H1 (cell line): ENCODE measurements around the gene AHNAK2. TPM values are rescaled to one million over a fixed set of nuclear protein-coding genes. Genes with fewer than 3 reads are reported as not detected.

ENCODE experiments used
- CTCF ChIA-PET: fragments of 300-600 bp; sonication (Branson Sonifier 250); formaldehyde crosslinking; loops from one replicate; lab custom pipeline; 2021; ENCODE audit not compliant: partially characterized antibody; lab: Charles Lee
- POLR2A ChIA-PET: fragments of 300-600 bp; sonication (Branson Sonifier 250); formaldehyde crosslinking; loops from one replicate; lab custom pipeline; 2021; ENCODE audit warnings: inconsistent platforms; ENCODE audit not compliant: partially characterized antibody; lab: Charles Lee
- DNase-seq, 2 experiments: peaks; one replicate each; pipeline versions ENCODE4 v3.0.0 to v3.0.0-alpha.2; 2010 to 2022; ENCODE audit warnings: low spot score in 2 of 2, low read depth in 1 of 2, mixed read lengths in 1 of 2
- FAIRE-seq: peaks from 2 replicates; lab custom pipeline; 2011; peaks lifted over from hg19 to GRCh38; lab: Jason Lieb, UNC
- H2AFZ ChIP-seq: 2 replicates; pipeline ENCODE4 v1.8.1; 2012; ENCODE audit warnings: low read length, inconsistent platforms
- H2AK5ac ChIP-seq: 2 replicates; pipeline ENCODE4 v1.6.1; 2013; ENCODE audit warnings: low read depth, low read length
- H2BK120ac ChIP-seq: replicated peaks from 2 replicates; pipeline ENCODE3; 2013; ENCODE audit warnings: low read depth, low read length, inconsistent platforms
- H2BK12ac ChIP-seq: 2 replicates; pipeline ENCODE4 v1.6.1; 2013; ENCODE audit warnings: low read depth, low read length
- H2BK15ac ChIP-seq: 2 replicates; pipeline ENCODE4 v1.6.1; 2013; ENCODE audit warnings: low read length
- H2BK20ac ChIP-seq: 2 replicates; pipeline ENCODE4 v1.6.1; 2013; ENCODE audit warnings: low read length
- H2BK5ac ChIP-seq: 2 replicates; pipeline ENCODE4 v1.6.1; 2013; ENCODE audit warnings: low read depth, low read length
- H3K14ac ChIP-seq: 2 replicates; pipeline ENCODE4 v1.6.1; 2013; ENCODE audit warnings: inconsistent platforms; ENCODE audit not compliant: insufficient read length
- H3K18ac ChIP-seq: 2 replicates; pipeline ENCODE4 v1.6.1; 2013; ENCODE audit warnings: low read length; ENCODE audit errors: extremely low read depth
- H3K23ac ChIP-seq: 2 replicates; pipeline ENCODE4 v1.6.1; 2013; ENCODE audit warnings: inconsistent platforms; ENCODE audit not compliant: insufficient read length
- H3K23me2 ChIP-seq: 2 replicates; pipeline ENCODE4 v1.6.1; 2013; ENCODE audit warnings: low read depth, low read length
- H3K27ac ChIP-seq: 2 replicates; pipeline ENCODE4 v1.6.1; 2011; ENCODE audit warnings: low read depth, low read length, inconsistent platforms
- H3K27me3 ChIP-seq, 4 experiments: replicated peaks in 1 of 4; 1 replicate in 1 of 4; 2 replicates in 3 of 4; pipeline versions ENCODE4 v1.6.1 to v1.8.1; 2011 to 2013; ENCODE audit warnings: low read length in 3 of 4, mild to moderate bottlenecking in 3 of 4, inconsistent platforms in 2 of 4, mixed read lengths in 2 of 4, moderate library complexity in 1 of 4; ENCODE audit not compliant: control insufficient read depth in 3 of 4, insufficient read depth in 3 of 4; ENCODE audit errors: extremely low read depth in 1 of 4
- H3K36me3 ChIP-seq, 4 experiments: 2 replicates each; pipeline versions ENCODE4 v1.6.1 to v1.8.1; 2011 to 2013; ENCODE audit warnings: mild to moderate bottlenecking in 4 of 4, low read length in 3 of 4, moderate library complexity in 2 of 4, control low read depth in 1 of 4, inconsistent platforms in 1 of 4; ENCODE audit not compliant: insufficient read depth in 4 of 4, control insufficient read depth in 2 of 4
- H3K4ac ChIP-seq: replicated peaks from 2 replicates; pipeline ENCODE3; 2013; ENCODE audit warnings: low read length, low read depth, mixed read lengths, inconsistent platforms; ENCODE audit not compliant: insufficient read length
- H3K4me1 ChIP-seq, 4 experiments: replicated peaks in 1 of 4; 1 replicate in 1 of 4; 2 replicates in 3 of 4; pipeline versions ENCODE4 v1.6.1 to v1.8.1; 2011 to 2013; ENCODE audit warnings: low read length in 3 of 4, inconsistent platforms in 2 of 4, mixed read lengths in 1 of 4; ENCODE audit not compliant: insufficient read depth in 4 of 4, control insufficient read depth in 3 of 4
- H3K4me2 ChIP-seq, 2 experiments: 2 replicates each; pipeline versions ENCODE4 v1.6.1 to v1.8.1; 2011 to 2013; ENCODE audit warnings: low read depth in 2 of 2, low read length in 2 of 2, control low read depth in 1 of 2, inconsistent platforms in 1 of 2, mild to moderate bottlenecking in 1 of 2; ENCODE audit not compliant: insufficient read depth in 1 of 2
- H3K4me3 ChIP-seq, 4 experiments: fragments of 200-600, 300-600 bp in 1 of 4; sonication (generic), shearing (Covaris generic), sonication (Bioruptor Twin) in 1 of 4; 2 replicates each; pipeline versions ENCODE4 v1.5.1 to v1.8.1; 2011 to 2016; ENCODE audit warnings: low read length in 4 of 4, low read depth in 3 of 4, control low read depth in 2 of 4, inconsistent platforms in 2 of 4, mild to moderate bottlenecking in 2 of 4, mixed read lengths in 1 of 4, moderate library complexity in 1 of 4; ENCODE audit not compliant: insufficient read depth in 2 of 4; ENCODE audit errors: extremely low read depth in 1 of 4
- H3K56ac ChIP-seq: replicated peaks from 2 replicates; pipeline ENCODE3; 2013; ENCODE audit warnings: low read depth, mild to moderate bottlenecking, mixed read lengths, low read length, inconsistent platforms; ENCODE audit not compliant: insufficient read length
- H3K79me1 ChIP-seq: 2 replicates; pipeline ENCODE4 v1.6.1; 2013; ENCODE audit warnings: low read depth, low read length, control low read depth
- H3K79me2 ChIP-seq, 2 experiments: 2 replicates each; pipeline versions ENCODE4 v1.6.1 to v1.8.1; 2012 to 2013; ENCODE audit warnings: low read length in 2 of 2, mild to moderate bottlenecking in 2 of 2, inconsistent platforms in 1 of 2; ENCODE audit not compliant: insufficient read depth in 2 of 2, control insufficient read depth in 1 of 2
- H3K9ac ChIP-seq, 4 experiments: replicated peaks in 1 of 4; 1 replicate in 1 of 4; 2 replicates in 3 of 4; pipeline versions ENCODE4 v1.6.1 to v1.8.1; 2011 to 2013; ENCODE audit warnings: low read depth in 3 of 4, low read length in 3 of 4, control low read depth in 2 of 4, mild to moderate bottlenecking in 2 of 4, moderate library complexity in 2 of 4, inconsistent platforms in 1 of 4; ENCODE audit errors: extremely low read depth in 1 of 4
- H3K9me3 ChIP-seq, 2 experiments: 2 replicates each; pipeline versions ENCODE4 v1.6.1 to v1.8.1; 2012 to 2013; ENCODE audit warnings: mild to moderate bottlenecking in 2 of 2, moderate library complexity in 2 of 2, control low read depth in 1 of 2, inconsistent platforms in 1 of 2, low read depth in 1 of 2, low read length in 1 of 2, mixed read lengths in 1 of 2; ENCODE audit not compliant: insufficient read depth in 2 of 2
- H4K20me1 ChIP-seq, 2 experiments: replicated peaks in 1 of 2; 2 replicates each; pipeline versions ENCODE3 to v1.8.1; 2011 to 2013; ENCODE audit warnings: inconsistent platforms in 2 of 2, low read length in 2 of 2, mild to moderate bottlenecking in 1 of 2; ENCODE audit not compliant: insufficient read depth in 2 of 2, control insufficient read depth in 1 of 2
- H4K5ac ChIP-seq: 2 replicates; pipeline ENCODE4 v1.6.1; 2013; ENCODE audit warnings: low read length, low read depth, mixed read lengths, inconsistent platforms; ENCODE audit not compliant: insufficient read length
- H4K8ac ChIP-seq: 2 replicates; pipeline ENCODE4 v1.8.0; 2013; ENCODE audit warnings: mild to moderate bottlenecking, moderate library complexity, low read length, inconsistent platforms; ENCODE audit not compliant: insufficient read depth; ENCODE audit errors: extremely low read depth
- H4K91ac ChIP-seq: replicated peaks from 2 replicates; pipeline ENCODE3; 2013; ENCODE audit warnings: low read length, mixed read lengths, inconsistent platforms; ENCODE audit not compliant: insufficient read length
- ASH2L ChIP-seq: fragments of 200-600, 300-600 bp; sonication (generic); IDR thresholded peaks from one replicate; pipeline ENCODE4 v1.7.1; 2017; ENCODE audit warnings: low read length
- BACH1 ChIP-seq: IDR thresholded peaks from 2 replicates; pipeline ENCODE4 v1.6.1; 2012; ENCODE audit warnings: low read length, improper control_type of control experiment
- CREB1 ChIP-seq: IDR thresholded peaks from 2 replicates; pipeline ENCODE4 v1.6.1; 2012; ENCODE audit warnings: inconsistent platforms
- CTBP2 ChIP-seq: IDR thresholded peaks from 2 replicates; pipeline ENCODE4 v1.7.0; 2011; ENCODE audit warnings: borderline replicate concordance, mild to moderate bottlenecking, moderate library complexity, mixed read lengths, low read length; ENCODE audit not compliant: insufficient read depth, insufficient read length
- E2F6 ChIP-seq: IDR thresholded peaks from 2 replicates; pipeline ENCODE4 v1.6.1; 2012; ENCODE audit warnings: inconsistent platforms
- FOSL1 ChIP-seq: IDR thresholded peaks from 2 replicates; pipeline ENCODE4 v1.6.1; 2011; ENCODE audit warnings: mild to moderate bottlenecking, low read depth, low read length, moderate library complexity; ENCODE audit not compliant: insufficient read depth
- KDM4A ChIP-seq: IDR thresholded peaks from one replicate; pipeline ENCODE4 v1.7.1; 2012; ENCODE audit warnings: low read depth, mild to moderate bottlenecking, moderate library complexity, low read length, inconsistent platforms; ENCODE audit not compliant: severe bottlenecking
- RFX5 ChIP-seq: IDR thresholded peaks from 2 replicates; pipeline ENCODE4 v1.6.1; 2011; ENCODE audit warnings: low read depth, low read length, improper control_type of control experiment, borderline replicate concordance
- RXRA ChIP-seq: IDR thresholded peaks from 2 replicates; pipeline ENCODE4 v1.6.1; 2011; ENCODE audit warnings: low read depth, mild to moderate bottlenecking, low read length, moderate library complexity; ENCODE audit not compliant: insufficient read depth
- SP2 ChIP-seq: IDR thresholded peaks from 2 replicates; pipeline ENCODE4 v1.6.1; 2012; ENCODE audit warnings: mild to moderate bottlenecking, low read length, inconsistent platforms
- TCF12 ChIP-seq: IDR thresholded peaks from 2 replicates; pipeline ENCODE4 v1.6.1; 2011; ENCODE audit warnings: low read depth, mild to moderate bottlenecking, low read length
- TEAD4 ChIP-seq: IDR thresholded peaks from 2 replicates; pipeline ENCODE4 v1.6.1; 2012; ENCODE audit warnings: low read depth, low read length, inconsistent platforms, mixed read lengths
- WGBS, 2 experiments: shearing (Covaris generic) in 1 of 2; methylation state at CpG; one replicate each; pipeline versions ENCODE4 v1.1.6 to v1.1.7; 2013 to 2015; ENCODE audit warnings: low lambda C conversion rate in 2 of 2, mixed read lengths in 2 of 2, inconsistent platforms in 1 of 2, low coverage in 1 of 2, missing lambda C conversion rate in 1 of 2; ENCODE audit not compliant: insufficient replicate concordance in 2 of 2, insufficient coverage in 1 of 2, insufficient read length in 1 of 2; ENCODE audit errors: extremely low coverage in 1 of 2, missing lambda C conversion rate in 1 of 2; 5-methylcytosine and 5-hydroxymethylcytosine counted together
- polyA plus RNA-seq, 7 experiments: library from polyadenylated mRNA; depleted of rRNA in 3 of 7; stranded (reverse) in 5 of 7; unstranded in 2 of 7; fragments of >200 nt in 5 of 7; fragments of 200-250 nt in 2 of 7; gene quantifications; 1 replicate in 5 of 7; 2 replicates in 1 of 7; 4 replicates in 1 of 7; pipeline versions ENCODE4 v1.2.1 to v1.2.3, GENCODE V29; 2011 to 2013; ENCODE audit warnings: missing spikeins in 2 of 7, mixed read lengths in 2 of 7
- total RNA-seq: library from RNA; stranded (reverse); fragmentation: NEBNext Ultra II Directional; extraction: Animal tissue kit (Norgen Biotek cat#: 25700); gene quantifications from 2 replicates; pipeline ENCODE4 v1.2.1, GENCODE V29; 2021

Gene AHNAK2
- total and polyA plus RNA-seq, 2 of the 8 experiments (the other 6 are each of a cell fraction or from before 2014, with no cell fraction given): 0.95 to 2.0 TPM

GRCh38 chr14:105021656-105022275, 43.6 kb upstream of the AHNAK2 start:
- H2BK12ac ChIP-seq: no peak overlapping the region
- H3K23ac ChIP-seq: no peak overlapping the region
- peak overlapping the region; percentile 79 for H3K4ac ChIP-seq
- H3K56ac ChIP-seq: peak overlapping the region; percentile 20
- H3K9ac ChIP-seq: peak overlapping the region; percentile 58 to 70 (median 67)
- peak overlapping the region; percentile 74 to 98 (median 78) for H3K4me3 ChIP-seq
- no peak overlapping the region for H3K14ac ChIP-seq
- peak overlapping the region; percentile 88; the same call in 1 of the 2 replicates for H4K8ac ChIP-seq
- H3K27me3 ChIP-seq: no peaks in the 10 kb centered on the region
- H2BK5ac ChIP-seq: peak overlapping the region; percentile 41; the same call in 1 of the 2 replicates
- no peak overlapping the region; the same call in 1 of the 2 replicates for H3K27ac ChIP-seq
- peak overlapping the region; percentile 84 for H2AFZ ChIP-seq
- FAIRE-seq: no peak
- peaks cover 15 to 20% of the 10 kb centered on the region in 2 experiments for H4K20me1 ChIP-seq
- no peak overlapping the region for H2BK15ac ChIP-seq
- peak overlapping the region; percentile 71 to 89 for H3K4me2 ChIP-seq
- peak overlapping the region; percentile 71; the same call in 1 of the 2 replicates for H3K18ac ChIP-seq
- H4K5ac ChIP-seq: peak overlapping the region; percentile 77
- H3K79me2 ChIP-seq: peaks cover 34 to 36% of the 10 kb centered on the region in 2 experiments
- DNase-seq: peak in 1 of 2 experiments; percentile 62
- WGBS, 2 experiments: 13% methylated on average over 20 of the region's 20 CpGs; no CpG with 5 or more reads in 1 of the 2 experiments
- peaks cover 0 to 8% (median 0%) of the 10 kb centered on the region in 4 experiments; a peak in 1 of 8 replicates for H3K36me3 ChIP-seq
- no peak overlapping the region for H2BK120ac ChIP-seq
- H3K4me1 ChIP-seq: peaks cover 0 to 8% (median 5%) of the 10 kb centered on the region in 4 experiments; a peak in 5 of 7 replicates
- no peak overlapping the region for H4K91ac ChIP-seq
- peaks cover 18% of the 10 kb centered on the region for H3K23me2 ChIP-seq
- H2BK20ac ChIP-seq: no peak overlapping the region
- H2AK5ac ChIP-seq: no peak overlapping the region; the same call in 1 of the 2 replicates
- H3K9me3 ChIP-seq: no peaks in the 10 kb centered on the region
- ChIA-PET CTCF (interaction anchor here (0.6 to 1.7 kb wide), 9 partner anchors 24 to 199 kb away, joined by 3 to 9 read pairs (median 3); partner anchors contain the start of gene JAG2), POLR2A (interaction anchor here (1.6 kb wide), 3 partner anchors 13 to 28 kb away, joined by 3 to 6 read pairs (median 4); no protein-coding TSS in a partner anchor)
- H3K79me1 ChIP-seq: peaks cover 7% of the 10 kb centered on the region
- TF ChIP-seq CREB1 (peak; percentile 36), CTBP2 (no peak), E2F6 (peak; percentile 57; the same call in 1 of the 2 replicates), KDM4A (peak; percentile 39), TEAD4 (no peak), FOSL1 (no peak), TCF12 (no peak), BACH1 (0 out of 2 replicates have a peak, but pooled peaks have one; percentile 46), ASH2L (peak; percentile 37), RFX5 (no peak), RXRA (no peak), SP2 (no peak)
